LoVo (cell line): ENCODE results near the gene CPXM1.

ENCODE experiments used
- DNase-seq: peaks from one replicate; pipeline ENCODE4 v3.0.0-alpha.2; 2016; ENCODE audit warnings: low spot score

Gene CPXM1

GRCh38 chr20:2748551-2749342 lies 51.7 kb downstream of the CPXM1 start:
- DNase-seq, result no peak

- DNase-seq, result no peak
These were observed 52.7 kb downstream of the CPXM1 start for GRCh38 chr20:2747676-2748235.

- no peak for DNase-seq
These were observed 53.7 kb downstream of the CPXM1 start for GRCh38 chr20:2746636-2747265.

GRCh38 chr20:2745936-2746635 lies 54.3 kb downstream of the CPXM1 start:
- DNase-seq, result no peak

- no peak for DNase-seq
These were observed 55.1 kb downstream of the CPXM1 start for GRCh38 chr20:2745060-2745910.
